GM12892 (cell line): ENCODE measurements around the gene TSPEAR.

Experiments
- POLR2A ChIP-seq: IDR thresholded peaks from 2 replicates; pipeline ENCODE4 v1.6.1; 2011; ENCODE audit warnings: low read depth, low read length, control low read depth
- POLR2AphosphoS5 ChIP-seq: IDR thresholded peaks from 2 replicates; pipeline ENCODE4 v1.6.1; 2011; ENCODE audit warnings: low read depth, low read length, control low read depth
- TAF1 ChIP-seq: IDR thresholded peaks from 2 replicates; pipeline ENCODE4 v1.6.1; 2011; ENCODE audit warnings: low read depth, mild to moderate bottlenecking, control low read depth, low read length, borderline replicate concordance

- TF ChIP-seq POLR2A, result no peak
- TF ChIP-seq POLR2AphosphoS5, result no peak
- TF ChIP-seq TAF1, result no peak
Observed at GRCh38 chr21:44528634-44528995, 182.8 kb downstream of the TSPEAR start.
